Lower lobe of right lung (tissue), 2 donors: ENCODE results near the gene GSG1L. TPM values are rescaled to one million over a fixed set of nuclear protein-coding genes. Genes with fewer than 3 reads are reported as not detected.

Experiments
- ATAC-seq, 2 donors: fragments of 200-7000 bp; cut with Tn5 transposase; one replicate each; pipeline ENCODE4 v1.9.1; 2020 to 2022; ENCODE audit warnings: mild to moderate bottlenecking in 2 of 2, moderate library complexity in 2 of 2
- DNase-seq: peaks from one replicate; pipeline ENCODE4 v3.0.0-alpha.2; 2020
- H3K27ac ChIP-seq: fragments of 200-600 bp; one replicate; pipeline ENCODE4 v1.8.0; 2022
- H3K27me3 ChIP-seq: fragments of 200-600 bp; one replicate; pipeline ENCODE4 v1.8.0; 2022; ENCODE audit warnings: low read depth
- H3K36me3 ChIP-seq: fragments of 200-600 bp; one replicate; pipeline ENCODE4 v1.8.0; 2022; ENCODE audit warnings: mild to moderate bottlenecking
- H3K4me1 ChIP-seq: fragments of 200-600 bp; one replicate; pipeline ENCODE4 v1.8.0; 2022
- H3K4me3 ChIP-seq: fragments of 200-600 bp; one replicate; pipeline ENCODE4 v1.8.0; 2022; ENCODE audit warnings: mild to moderate bottlenecking
- H3K9me3 ChIP-seq: fragments of 200-600 bp; one replicate; pipeline ENCODE4 v1.8.0; 2022
- intact Hi-C: fragments of 100-400 bp; cut with DNase I; formaldehyde crosslinking; loops from one replicate; pipeline ENCODE4 v1.11.0; 2022
- total RNA-seq: library from RNA; stranded (reverse); fragmentation: NEBNext Ultra II Directional; extraction: Animal tissue kit (Norgen Biotek cat#: 25700); gene quantifications from one replicate; pipeline ENCODE4 v1.2.1, GENCODE V29; 2021
- TF ChIP-seq, protein P1 (sequence below): fragments of 200-600 bp; IDR thresholded peaks from one replicate; pipeline ENCODE4 v1.8.0; 2022; ENCODE audit warnings: antibody characterized with exemption, mild to moderate bottlenecking
- donor health status: DM: no; HTN: yes; CAD: no; lungs with severe emphysema.

Gene GSG1L
- total RNA-seq, 1 donor from 2014 or later: 0.30 TPM

DNA sequence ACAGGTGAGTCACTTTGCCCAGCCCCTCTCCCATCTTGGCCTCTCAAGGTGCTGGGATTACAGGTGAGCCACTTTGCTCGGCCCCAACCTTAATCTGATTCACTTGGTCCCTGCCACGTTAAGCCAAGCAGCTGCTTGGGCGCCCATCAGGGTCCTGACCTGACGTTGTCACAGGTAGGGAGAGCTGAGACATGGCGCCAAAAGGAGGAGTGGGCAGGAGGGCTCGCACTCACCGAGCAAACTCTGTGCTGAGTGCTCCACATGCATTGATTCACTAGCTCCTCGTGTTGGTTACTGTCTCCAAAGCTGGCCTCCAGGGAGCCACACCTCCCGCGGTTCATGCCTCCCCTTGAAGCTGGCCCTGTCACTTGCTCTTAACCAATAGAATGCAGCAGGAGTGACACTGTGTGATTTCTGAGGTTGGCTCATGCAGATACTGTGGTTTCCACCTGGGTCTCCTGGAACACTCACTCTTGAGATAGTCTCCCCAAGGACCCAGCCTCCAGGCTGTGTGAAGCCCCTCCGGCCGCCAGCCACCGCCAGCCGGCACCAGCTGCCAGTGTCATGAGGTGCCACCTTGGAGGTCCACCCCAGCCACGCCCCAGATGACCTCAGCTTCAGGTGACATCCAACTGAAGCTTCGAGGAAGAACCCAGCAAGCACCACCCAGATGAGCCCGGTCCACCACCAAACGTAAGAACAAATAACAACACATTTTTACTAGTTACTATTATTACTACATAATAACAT lies 223.0 kb downstream of the GSG1L start:
- H3K27me3 ChIP-seq: peaks cover 7% of the 10 kb centered on the region
- no peaks in the 10 kb centered on the region for H3K4me1 ChIP-seq
- H3K9me3 ChIP-seq: no peaks in the 10 kb centered on the region
- intact Hi-C loops: no loop called here
- H3K4me3 ChIP-seq: no peak overlapping the region
- DNase-seq (no peak), ATAC-seq (no peak)
- H3K27ac ChIP-seq: no peak overlapping the region
- no peaks in the 10 kb centered on the region for H3K36me3 ChIP-seq
- TF ChIP-seq, protein P1, sequence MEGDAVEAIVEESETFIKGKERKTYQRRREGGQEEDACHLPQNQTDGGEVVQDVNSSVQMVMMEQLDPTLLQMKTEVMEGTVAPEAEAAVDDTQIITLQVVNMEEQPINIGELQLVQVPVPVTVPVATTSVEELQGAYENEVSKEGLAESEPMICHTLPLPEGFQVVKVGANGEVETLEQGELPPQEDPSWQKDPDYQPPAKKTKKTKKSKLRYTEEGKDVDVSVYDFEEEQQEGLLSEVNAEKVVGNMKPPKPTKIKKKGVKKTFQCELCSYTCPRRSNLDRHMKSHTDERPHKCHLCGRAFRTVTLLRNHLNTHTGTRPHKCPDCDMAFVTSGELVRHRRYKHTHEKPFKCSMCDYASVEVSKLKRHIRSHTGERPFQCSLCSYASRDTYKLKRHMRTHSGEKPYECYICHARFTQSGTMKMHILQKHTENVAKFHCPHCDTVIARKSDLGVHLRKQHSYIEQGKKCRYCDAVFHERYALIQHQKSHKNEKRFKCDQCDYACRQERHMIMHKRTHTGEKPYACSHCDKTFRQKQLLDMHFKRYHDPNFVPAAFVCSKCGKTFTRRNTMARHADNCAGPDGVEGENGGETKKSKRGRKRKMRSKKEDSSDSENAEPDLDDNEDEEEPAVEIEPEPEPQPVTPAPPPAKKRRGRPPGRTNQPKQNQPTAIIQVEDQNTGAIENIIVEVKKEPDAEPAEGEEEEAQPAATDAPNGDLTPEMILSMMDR: no peak

GRCh38 chr16:27839419-27839818 lies 224.1 kb downstream of the GSG1L start:
- no peaks in the 10 kb centered on the region for H3K9me3 ChIP-seq
- DNase-seq (no peak), ATAC-seq (no peak)
- intact Hi-C loops: no loop called here
- no peaks in the 10 kb centered on the region for H3K4me1 ChIP-seq
- H3K27ac ChIP-seq: no peak overlapping the region
- TF ChIP-seq, protein P1: no peak
- H3K36me3 ChIP-seq: no peaks in the 10 kb centered on the region
- H3K4me3 ChIP-seq: no peak overlapping the region
- H3K27me3 ChIP-seq: peaks cover 7% of the 10 kb centered on the region

GRCh38 chr16:27838536-27839175 lies 224.9 kb downstream of the GSG1L start:
- DNase-seq (no peak), ATAC-seq (no peak)
- TF ChIP-seq, protein P1: no peak

GRCh38 chr16:27829975-27830374 lies 233.5 kb downstream of the GSG1L start:
- intact Hi-C loops: no loop called here
- H3K9me3 ChIP-seq: no peaks in the 10 kb centered on the region
- H3K27ac ChIP-seq: no peak overlapping the region
- no peaks in the 10 kb centered on the region for H3K27me3 ChIP-seq
- H3K4me3 ChIP-seq: no peak overlapping the region
- no peak for DNase-seq
- no peaks in the 10 kb centered on the region for H3K36me3 ChIP-seq
- TF ChIP-seq, protein P1: no peak
- no peak for ATAC-seq
- H3K4me1 ChIP-seq: no peaks in the 10 kb centered on the region

More at GRCh38 chr16:27838536-27839175, 224.9 kb downstream of the GSG1L start:
- intact Hi-C loops: no loop called here
- no peak overlapping the region for H3K27ac ChIP-seq
- H3K27me3 ChIP-seq: peaks cover 7% of the 10 kb centered on the region
- no peaks in the 10 kb centered on the region for H3K9me3 ChIP-seq
- no peaks in the 10 kb centered on the region for H3K4me1 ChIP-seq
- H3K4me3 ChIP-seq: no peak overlapping the region
- no peaks in the 10 kb centered on the region for H3K36me3 ChIP-seq

- Histone ChIP-seq H3K27me3 (no peaks in the 10 kb centered on the region), H3K9me3 (no peaks in the 10 kb centered on the region), H3K4me1 (no peaks in the 10 kb centered on the region), H3K4me3 (no peak overlapping the region), H3K36me3 (no peaks in the 10 kb centered on the region), H3K27ac (no peak overlapping the region)
- no peak for DNase-seq
- no peak for ATAC-seq
- TF ChIP-seq, protein P1: no peak
- intact Hi-C loops: no loop called here
These were observed 234.8 kb downstream of the GSG1L start for GRCh38 chr16:27828671-27829070.
